HepG2 (cell line): Measurements from ENCODE around the gene SORBS2. TPM values are rescaled to one million over a fixed set of nuclear protein-coding genes. Genes with fewer than 3 reads are reported as not detected.

Experiments used
- ATAC-seq: fragments of 200-7000 bp; cut with Tn5 transposase; 3 replicates; pipeline ENCODE4 v1.9.1; 2020; ENCODE audit warnings: mild to moderate bottlenecking, moderate library complexity
- BruUV-seq: library from RNA; stranded (reverse); fragments of 400-500 nt; replicated peaks from 2 replicates; lab custom pipeline; 2021; lab: Mats Ljungman, UMichigan
- CTCF ChIA-PET: fragments of 300-600 bp; formaldehyde crosslinking; extraction: SDS; loops from one replicate; lab custom pipeline; 2021; ENCODE audit warnings: low total read pairs, inconsistent platforms, low intra/inter-chr PET ratio; lab: Yijun Ruan, JAX
- POLR2A ChIA-PET: fragments of 350-600 bp; sonication (Branson Sonifier 250); formaldehyde crosslinking; loops from one replicate; lab custom pipeline; 2020; ENCODE audit warnings: antibody characterized with exemption, inconsistent platforms; lab: Yijun Ruan, JAX
- DNase-seq: peaks from one replicate; pipeline ENCODE4 v3.0.0-alpha.2; 2015; ENCODE audit warnings: low spot score
- FAIRE-seq: peaks from 3 replicates; lab custom pipeline; 2011; peaks lifted over from hg19 to GRCh38; lab: Jason Lieb, UNC
- H2AFZ ChIP-seq: one replicate; pipeline ENCODE4 v1.6.1; 2011; ENCODE audit warnings: low read length, inconsistent platforms
- H3K27ac ChIP-seq: fragments of 300-600 bp; 3 replicates; pipeline ENCODE4 v1.8.0; 2011; ENCODE audit warnings: mixed run types, mild to moderate bottlenecking, mixed read lengths, low read length, inconsistent platforms; ENCODE audit not compliant: insufficient read depth; ENCODE audit errors: extremely low read length
- H3K27me3 ChIP-seq, 2 experiments: fragments of 200-600 bp in 1 of 2; 2 replicates in 1 of 2; 3 replicates in 1 of 2; pipeline versions ENCODE4 v1.6.0 to v1.8.0; 2011; ENCODE audit warnings: low read length in 2 of 2, mild to moderate bottlenecking in 2 of 2, moderate library complexity in 2 of 2, inconsistent platforms in 1 of 2; ENCODE audit not compliant: insufficient read depth in 2 of 2, control insufficient read depth in 1 of 2
- H3K36me3 ChIP-seq, 2 experiments: fragments of 200-600 bp in 1 of 2; replicated peaks in 1 of 2; 2 replicates in 1 of 2; 3 replicates in 1 of 2; pipeline versions ENCODE4 v1.5.1 to v1.8.0; 2011; ENCODE audit warnings: low read length in 2 of 2, inconsistent platforms in 1 of 2; ENCODE audit not compliant: insufficient read depth in 2 of 2, control insufficient read depth in 1 of 2
- H3K4me1 ChIP-seq: 2 replicates; pipeline ENCODE4 v1.5.1; 2012; ENCODE audit warnings: low read length, inconsistent platforms; ENCODE audit not compliant: insufficient read depth
- H3K4me2 ChIP-seq: 2 replicates; pipeline ENCODE4 v1.6.0; 2011; ENCODE audit warnings: low read depth, low read length, inconsistent platforms
- H3K4me3 ChIP-seq, 3 experiments: fragments of 200-600 bp in 1 of 3; sonication (generic), shearing (Covaris generic) in 1 of 3; replicated peaks in 1 of 3; 2 replicates each; pipeline ENCODE4 v1.5.1; 2011 to 2016; ENCODE audit warnings: low read length in 3 of 3, inconsistent platforms in 2 of 3, low read depth in 2 of 3, mild to moderate bottlenecking in 2 of 3, control low read depth in 1 of 3, mixed read lengths in 1 of 3; ENCODE audit not compliant: insufficient read depth in 1 of 3
- H3K79me2 ChIP-seq: one replicate; pipeline ENCODE4 v1.6.1; 2011; ENCODE audit warnings: low read length, inconsistent platforms; ENCODE audit not compliant: insufficient read depth
- H3K9ac ChIP-seq: 2 replicates; pipeline ENCODE4 v1.6.0; 2011; ENCODE audit warnings: mild to moderate bottlenecking, low read depth, low read length, inconsistent platforms; ENCODE audit not compliant: insufficient read depth
- H3K9me3 ChIP-seq: 2 replicates; pipeline ENCODE4 v1.5.1; 2012; ENCODE audit warnings: mild to moderate bottlenecking, low read length
- H4K20me1 ChIP-seq: 2 replicates; pipeline ENCODE4 v1.6.0; 2011; ENCODE audit warnings: inconsistent platforms, mild to moderate bottlenecking, low read length, moderate library complexity; ENCODE audit not compliant: insufficient read depth
- CBX1 ChIP-seq: IDR thresholded peaks from one replicate; pipeline ENCODE4 v1.6.1; 2016; ENCODE audit warnings: antibody characterized with exemption, low read depth
- DMAP1 ChIP-seq: IDR thresholded peaks from 2 replicates; pipeline ENCODE4 v1.6.1; 2016
- FOXA3 ChIP-seq: IDR thresholded peaks from 2 replicates; pipeline ENCODE4 v1.6.1; 2016; ENCODE audit warnings: missing genetic modification reagents, missing compliant biosample characterization
- FUBP1 ChIP-seq: sonication (generic); formaldehyde crosslinking; IDR thresholded peaks from 2 replicates; pipeline ENCODE4 v1.5.1; 2020; ENCODE audit warnings: missing genetic modification reagents, mild to moderate bottlenecking, borderline replicate concordance
- HES4 ChIP-seq: sonication (generic); formaldehyde crosslinking; IDR thresholded peaks from 2 replicates; pipeline ENCODE4 v1.9.0; 2021; ENCODE audit warnings: mild to moderate bottlenecking, missing genetic modification reagents, borderline replicate concordance
- HMGA1 ChIP-seq: sonication (generic); formaldehyde crosslinking; conservative IDR thresholded peaks from 2 replicates; pipeline ENCODE4 v1.4.0; 2020; ENCODE audit warnings: missing genetic modification reagents
- MTF2 ChIP-seq: sonication (generic); formaldehyde crosslinking; IDR thresholded peaks from 2 replicates; pipeline ENCODE4 v1.5.0; 2020; ENCODE audit warnings: missing genetic modification reagents, borderline replicate concordance
- NBN ChIP-seq: fragments of 450-650 bp; conservative IDR thresholded peaks from 2 replicates; pipeline ENCODE4 v1.6.1; 2017
- U2AF1 ChIP-seq: fragments of 200-400 bp; formaldehyde crosslinking; optimal IDR thresholded peaks from 2 replicates; pipeline ENCODE3; 2017; ENCODE audit warnings: mild to moderate bottlenecking, low read depth, low read length
- ZNF3 ChIP-seq: IDR thresholded peaks from 2 replicates; pipeline ENCODE4 v1.7.0; 2017; ENCODE audit warnings: inconsistent platforms
- ZNF460 ChIP-seq: sonication (generic); formaldehyde crosslinking; IDR thresholded peaks from 2 replicates; pipeline ENCODE4 v1.5.1; 2020; ENCODE audit warnings: missing genetic modification reagents, mild to moderate bottlenecking, borderline replicate concordance
- ZNF549 ChIP-seq: sonication (generic); formaldehyde crosslinking; IDR thresholded peaks from 2 replicates; pipeline ENCODE4 v1.5.0; 2020; ENCODE audit warnings: missing genetic modification reagents
- WGBS: methylation state at CpG from one replicate; pipeline ENCODE4 v1.1.6; 2017; ENCODE audit warnings: low lambda C conversion rate; 5-methylcytosine and 5-hydroxymethylcytosine counted together
- in situ Hi-C: cut with HindIII; loops from 2 replicates; pipeline ENCODE4 v1.10.0; 2017; ENCODE audit warnings: low pct_unique_long_range_greater_than_20kb; ENCODE audit not compliant: extremely low pct_ligation_motif_present
- intact Hi-C: fragments of 100-400 bp; cut with micrococcal nuclease; formaldehyde crosslinking; loops from one replicate; pipeline ENCODE4 v1.10.0; 2022; ENCODE audit not compliant: unreplicated experiment
- polyA plus RNA-seq, 8 experiments: library from polyadenylated mRNA; depleted of rRNA in 3 of 8; stranded (reverse) in 7 of 8; unstranded in 1 of 8; fragments of >200 nt; fragmentation: Illumina TruSeq in 4 of 8; extraction: Trizol in 4 of 8; gene quantifications; 2 replicates each; pipeline versions ENCODE4 v1.2.1 to v1.2.3, GENCODE V29; 2011 to 2016; ENCODE audit warnings: low read depth in 4 of 8, missing spikeins in 1 of 8, mixed read lengths in 1 of 8; ENCODE audit not compliant: insufficient read depth in 1 of 8
- total RNA-seq, 5 experiments: library from RNA; depleted of rRNA; stranded (reverse); fragments of >200 nt; fragmentation: Illumina TruSeq; extraction: Trizol; gene quantifications; 2 replicates each; pipeline ENCODE4 v1.2.3, GENCODE V29; 2016; ENCODE audit warnings: low read depth in 1 of 5
- TF ChIP-seq, protein P1 (sequence below): sonication (generic); formaldehyde crosslinking; IDR thresholded peaks from 2 replicates; pipeline ENCODE4 v1.4.0; 2020; ENCODE audit warnings: missing genetic modification reagents

SORBS2 gene
- total and polyA plus RNA-seq, 2 of the 13 experiments (the other 11 are each of a cell fraction or from before 2014, with no cell fraction given) = 25.0 to 80.5 TPM

- TF ChIP-seq ZNF3 = no peak
- no peak for TF ChIP-seq U2AF1
- no peak for TF ChIP-seq HMGA1 (CRISPR knock-in tag)
- no peak for TF ChIP-seq DMAP1 (CRISPR knock-in tag)
- 0 out of 2 replicates have a peak, but pooled peaks have one; percentile 15 for TF ChIP-seq FOXA3 (CRISPR knock-in tag)
- TF ChIP-seq CBX1 = no peak
- TF ChIP-seq MTF2 (CRISPR knock-in tag) = no peak
- Histone ChIP-seq H3K36me3 (peaks cover 5 to 31% of the 10 kb centered on the region in 2 experiments), H3K79me2 (no peaks in the 10 kb centered on the region), H3K9me3 (no peaks in the 10 kb centered on the region), H3K4me3 (no peak overlapping the region), H2AFZ (no peak overlapping the region), H3K9ac (no peak overlapping the region), H3K4me2 (no peak overlapping the region), H3K27ac (no peak overlapping the region), H3K4me1 (no peaks in the 10 kb centered on the region), H3K27me3 (no peaks in the 10 kb centered on the region), H4K20me1 (no peaks in the 10 kb centered on the region)
- intact Hi-C loops = no loop called here
- 57% methylated on average over 4 of the region's 4 CpGs for WGBS
- in situ Hi-C loops = no loop called here
- CTCF ChIA-PET = no interaction called here
- POLR2A ChIA-PET = no interaction called here
- DNase-seq (no peak), ATAC-seq (no peak), FAIRE-seq (peak; percentile 8)
- BruUV-seq = no TSS peak
Observed at GRCh38 chr4:185608185-185608584, 203.8 kb downstream of the SORBS2 start.

DNA sequence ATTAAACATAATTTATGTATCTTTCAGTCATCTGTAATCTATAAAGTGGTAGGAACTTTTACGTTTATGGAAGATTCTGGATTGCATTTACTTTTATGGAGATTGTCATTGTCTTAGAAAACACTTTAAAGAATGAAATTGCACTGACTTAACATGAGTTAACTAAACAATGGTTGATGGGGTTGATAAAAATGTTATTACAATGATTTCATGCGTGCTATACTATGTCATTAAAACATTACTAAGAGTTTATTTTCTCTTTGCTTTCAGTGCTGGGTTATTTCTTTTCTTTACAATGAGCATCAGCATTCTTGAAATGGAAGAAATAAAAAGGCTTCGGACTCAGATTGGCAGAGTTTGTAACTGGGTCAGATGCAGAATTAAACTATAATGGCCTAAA lies 209.6 kb downstream of the SORBS2 start:
- no peak for FAIRE-seq
- no peak for ATAC-seq
- no peak for TF ChIP-seq ZNF460 (CRISPR knock-in tag)
- TF ChIP-seq FUBP1 (CRISPR knock-in tag) = no peak
- TF ChIP-seq, protein P1, sequence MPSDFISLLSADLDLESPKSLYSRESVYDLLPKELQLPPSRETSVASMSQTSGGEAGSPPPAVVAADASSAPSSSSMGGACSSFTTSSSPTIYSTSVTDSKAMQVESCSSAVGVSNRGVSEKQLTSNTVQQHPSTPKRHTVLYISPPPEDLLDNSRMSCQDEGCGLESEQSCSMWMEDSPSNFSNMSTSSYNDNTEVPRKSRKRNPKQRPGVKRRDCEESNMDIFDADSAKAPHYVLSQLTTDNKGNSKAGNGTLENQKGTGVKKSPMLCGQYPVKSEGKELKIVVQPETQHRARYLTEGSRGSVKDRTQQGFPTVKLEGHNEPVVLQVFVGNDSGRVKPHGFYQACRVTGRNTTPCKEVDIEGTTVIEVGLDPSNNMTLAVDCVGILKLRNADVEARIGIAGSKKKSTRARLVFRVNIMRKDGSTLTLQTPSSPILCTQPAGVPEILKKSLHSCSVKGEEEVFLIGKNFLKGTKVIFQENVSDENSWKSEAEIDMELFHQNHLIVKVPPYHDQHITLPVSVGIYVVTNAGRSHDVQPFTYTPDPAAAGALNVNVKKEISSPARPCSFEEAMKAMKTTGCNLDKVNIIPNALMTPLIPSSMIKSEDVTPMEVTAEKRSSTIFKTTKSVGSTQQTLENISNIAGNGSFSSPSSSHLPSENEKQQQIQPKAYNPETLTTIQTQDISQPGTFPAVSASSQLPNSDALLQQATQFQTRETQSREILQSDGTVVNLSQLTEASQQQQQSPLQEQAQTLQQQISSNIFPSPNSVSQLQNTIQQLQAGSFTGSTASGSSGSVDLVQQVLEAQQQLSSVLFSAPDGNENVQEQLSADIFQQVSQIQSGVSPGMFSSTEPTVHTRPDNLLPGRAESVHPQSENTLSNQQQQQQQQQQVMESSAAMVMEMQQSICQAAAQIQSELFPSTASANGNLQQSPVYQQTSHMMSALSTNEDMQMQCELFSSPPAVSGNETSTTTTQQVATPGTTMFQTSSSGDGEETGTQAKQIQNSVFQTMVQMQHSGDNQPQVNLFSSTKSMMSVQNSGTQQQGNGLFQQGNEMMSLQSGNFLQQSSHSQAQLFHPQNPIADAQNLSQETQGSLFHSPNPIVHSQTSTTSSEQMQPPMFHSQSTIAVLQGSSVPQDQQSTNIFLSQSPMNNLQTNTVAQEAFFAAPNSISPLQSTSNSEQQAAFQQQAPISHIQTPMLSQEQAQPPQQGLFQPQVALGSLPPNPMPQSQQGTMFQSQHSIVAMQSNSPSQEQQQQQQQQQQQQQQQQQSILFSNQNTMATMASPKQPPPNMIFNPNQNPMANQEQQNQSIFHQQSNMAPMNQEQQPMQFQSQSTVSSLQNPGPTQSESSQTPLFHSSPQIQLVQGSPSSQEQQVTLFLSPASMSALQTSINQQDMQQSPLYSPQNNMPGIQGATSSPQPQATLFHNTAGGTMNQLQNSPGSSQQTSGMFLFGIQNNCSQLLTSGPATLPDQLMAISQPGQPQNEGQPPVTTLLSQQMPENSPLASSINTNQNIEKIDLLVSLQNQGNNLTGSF (CRISPR knock-in tag) = no peak
- TF ChIP-seq ZNF549 = no peak
- no peak for TF ChIP-seq NBN
- TF ChIP-seq HES4 (CRISPR knock-in tag) = no peak

More for the DNA sequence above, 209.6 kb downstream of the SORBS2 start:
- Histone ChIP-seq H3K4me2 (no peak overlapping the region), H3K79me2 (no peaks in the 10 kb centered on the region), H2AFZ (no peak overlapping the region), H3K4me3 (no peak overlapping the region), H3K36me3 (peaks cover 5 to 16% of the 10 kb centered on the region in 2 experiments; a peak in 4 of 5 replicates), H3K9ac (no peak overlapping the region), H3K9me3 (no peaks in the 10 kb centered on the region), H3K27me3 (no peaks in the 10 kb centered on the region), H3K27ac (no peak overlapping the region), H4K20me1 (no peaks in the 10 kb centered on the region), H3K4me1 (no peaks in the 10 kb centered on the region)
- WGBS = 94% methylated on average over 3 of the region's 3 CpGs
- no peak for DNase-seq
- POLR2A ChIA-PET = no interaction called here
- in situ Hi-C loops (no loop called here), intact Hi-C loops (no loop called here)
- CTCF ChIA-PET = no interaction called here
- BruUV-seq = no TSS peak
